Activated naive CD4-positive, alpha-beta T cell treated with anti-CD3 and anti-CD28 coated beads, Interleukin-2, amount 50 U/mL, for 16 hours (primary cell): ENCODE data around the gene PRKCE.
"Not testable (repeated sequence)": the region's sequence is repeated elsewhere in the genome, so short reads cannot be mapped to it uniquely, and the experiment has no call there.

ENCODE experiments used
- DNase-seq: peaks from one replicate; pipeline ENCODE4 v3.0.0-alpha.2; 2020

Gene PRKCE

GRCh38 chr2:45700407-45701013 is 49.0 kb downstream of the PRKCE start:
- DNase-seq, result no peak

GRCh38 chr2:45705233-45705632 is 53.8 kb downstream of the PRKCE start:
- no peak for DNase-seq

- DNase-seq, result no peak
Observed at GRCh38 chr2:45706033-45706432, 54.6 kb downstream of the PRKCE start.

- DNase-seq, result no peak
Observed at GRCh38 chr2:45707006-45707405, 55.5 kb downstream of the PRKCE start.

GRCh38 chr2:45707661-45708060 is 56.2 kb downstream of the PRKCE start:
- DNase-seq, result no peak

- DNase-seq, result no peak
Observed at GRCh38 chr2:45708501-45708900, 57.0 kb downstream of the PRKCE start.

GRCh38 chr2:45709137-45709536 is 57.7 kb downstream of the PRKCE start:
- no peak for DNase-seq

GRCh38 chr2:45710468-45710867 is 59.0 kb downstream of the PRKCE start:
- DNase-seq, result no peak

GRCh38 chr2:45711224-45711623 is 59.7 kb downstream of the PRKCE start:
- DNase-seq, result no peak

- no peak for DNase-seq
Observed at GRCh38 chr2:45712570-45712969, 61.1 kb downstream of the PRKCE start.

- no peak for DNase-seq
Observed at GRCh38 chr2:45713136-45713535, 61.7 kb downstream of the PRKCE start.

GRCh38 chr2:45713591-45713990 is 62.1 kb downstream of the PRKCE start:
- no peak for DNase-seq

- DNase-seq, result no peak
Observed at GRCh38 chr2:45714679-45715078, 63.2 kb downstream of the PRKCE start.

- no peak for DNase-seq
Observed at GRCh38 chr2:45715601-45716379, 64.3 kb downstream of the PRKCE start.

- not testable (repeated sequence) for DNase-seq
Observed at GRCh38 chr2:45716432-45716831, 65.0 kb downstream of the PRKCE start.

- no peak for DNase-seq
Observed at GRCh38 chr2:45716915-45717314, 65.4 kb downstream of the PRKCE start.

GRCh38 chr2:45720210-45720609 is 68.7 kb downstream of the PRKCE start:
- DNase-seq, result no peak

- no peak for DNase-seq
Observed at GRCh38 chr2:45721150-45721549, 69.7 kb downstream of the PRKCE start.

GRCh38 chr2:45722477-45722876 is 71.0 kb downstream of the PRKCE start:
- DNase-seq, result no peak

- no peak for DNase-seq
Observed at GRCh38 chr2:45723857-45724256, 72.4 kb downstream of the PRKCE start.

GRCh38 chr2:45724335-45724734 is 72.9 kb downstream of the PRKCE start:
- no peak for DNase-seq

- no peak for DNase-seq
Observed at GRCh38 chr2:45725731-45726130, 74.3 kb downstream of the PRKCE start.

- no peak for DNase-seq
Observed at GRCh38 chr2:45726188-45726587, 74.7 kb downstream of the PRKCE start.

GRCh38 chr2:45728458-45728942 is 77.0 kb downstream of the PRKCE start:
- no peak for DNase-seq
